Hepatic stellate cell (primary cell): Measurements from ENCODE around the gene ALDH1A1.

ENCODE experiments used
- DNase-seq: peaks from one replicate; pipeline ENCODE4 v3.0.0; 2011; ENCODE audit warnings: low spot score

ALDH1A1 gene

GRCh38 chr9:72855890-72856523 is 96.8 kb downstream of the ALDH1A1 start:
- DNase-seq: no peak

- DNase-seq: no peak
Observed at GRCh38 chr9:72855321-72855720, 97.5 kb downstream of the ALDH1A1 start.
